Effector memory CD4-positive, alpha-beta T cell (primary cell): ENCODE results near the gene NCKAP1.

Source experiments
- DNase-seq, 3 donors: peaks; one replicate each; pipeline ENCODE4 v3.0.0-alpha.2; 2020
- H3K27ac ChIP-seq: 2 replicates; pipeline ENCODE4 v1.7.0; 2013; ENCODE audit warnings: mild to moderate bottlenecking, low read length, moderate library complexity; ENCODE audit not compliant: insufficient read depth, poor library complexity, severe bottlenecking
- H3K27me3 ChIP-seq: replicated peaks from 2 replicates; pipeline ENCODE4 v1.7.0; 2013; ENCODE audit warnings: mild to moderate bottlenecking, low read length; ENCODE audit not compliant: insufficient read depth, control insufficient read depth, poor library complexity, severe bottlenecking
- H3K36me3 ChIP-seq: 2 replicates; pipeline ENCODE4 v1.7.0; 2013; ENCODE audit warnings: mild to moderate bottlenecking, low read length, moderate library complexity; ENCODE audit not compliant: control insufficient read depth, insufficient read depth
- H3K4me1 ChIP-seq: 2 replicates; pipeline ENCODE4 v1.7.0; 2013; ENCODE audit warnings: low read length, mild to moderate bottlenecking; ENCODE audit not compliant: control insufficient read depth, insufficient read depth, poor library complexity, severe bottlenecking
- H3K4me3 ChIP-seq: 2 replicates; pipeline ENCODE4 v1.7.0; 2013; ENCODE audit warnings: low read length, low read depth, mild to moderate bottlenecking; ENCODE audit not compliant: insufficient read depth, poor library complexity, severe bottlenecking
- H3K9me3 ChIP-seq: 2 replicates; pipeline ENCODE4 v1.7.0; 2013; ENCODE audit warnings: mild to moderate bottlenecking, low read length, moderate library complexity; ENCODE audit not compliant: control insufficient read depth

Gene NCKAP1

DNA sequence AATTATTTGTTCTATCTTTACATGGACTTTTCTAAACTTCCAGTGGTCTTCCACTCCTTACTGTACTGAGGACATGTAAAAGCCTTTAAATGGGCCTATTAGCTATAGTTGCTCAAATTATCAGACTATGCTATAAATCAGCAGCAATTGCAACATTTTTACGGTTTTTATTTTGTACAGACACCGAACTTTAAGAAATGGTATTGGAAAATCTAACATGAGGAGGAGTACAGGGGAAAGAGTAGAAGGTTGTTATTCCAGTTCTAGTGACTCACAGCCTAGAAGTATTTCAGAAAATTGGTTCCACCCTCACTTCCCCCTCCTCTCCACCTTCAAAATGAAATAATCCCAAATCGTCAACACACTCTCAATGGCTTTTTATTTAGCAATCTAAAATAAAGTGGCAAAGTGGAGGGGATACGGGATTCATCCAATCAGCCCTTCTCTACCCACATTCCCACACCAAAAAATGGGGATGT, 1.1 kb downstream of the NCKAP1 start:
- Histone ChIP-seq H3K9me3 (no peaks in the 10 kb centered on the region), H3K27me3 (peaks cover 11% of the 10 kb centered on the region), H3K4me3 (peak overlapping the region; percentile 56), H3K4me1 (peaks cover 23% of the 10 kb centered on the region), H3K36me3 (no peaks in the 10 kb centered on the region), H3K27ac (no peak overlapping the region)
- DNase-seq = no peak

- H3K36me3 ChIP-seq = no peaks in the 10 kb centered on the region
- no peak overlapping the region for H3K4me3 ChIP-seq
- H3K4me1 ChIP-seq = peaks cover 23% of the 10 kb centered on the region
- no peak for DNase-seq
- no peak overlapping the region for H3K27ac ChIP-seq
- no peaks in the 10 kb centered on the region for H3K9me3 ChIP-seq
- peaks cover 6% of the 10 kb centered on the region for H3K27me3 ChIP-seq
These were observed 2.1 kb downstream of the NCKAP1 start for GRCh38 chr2:183035954-183036669.

DNA sequence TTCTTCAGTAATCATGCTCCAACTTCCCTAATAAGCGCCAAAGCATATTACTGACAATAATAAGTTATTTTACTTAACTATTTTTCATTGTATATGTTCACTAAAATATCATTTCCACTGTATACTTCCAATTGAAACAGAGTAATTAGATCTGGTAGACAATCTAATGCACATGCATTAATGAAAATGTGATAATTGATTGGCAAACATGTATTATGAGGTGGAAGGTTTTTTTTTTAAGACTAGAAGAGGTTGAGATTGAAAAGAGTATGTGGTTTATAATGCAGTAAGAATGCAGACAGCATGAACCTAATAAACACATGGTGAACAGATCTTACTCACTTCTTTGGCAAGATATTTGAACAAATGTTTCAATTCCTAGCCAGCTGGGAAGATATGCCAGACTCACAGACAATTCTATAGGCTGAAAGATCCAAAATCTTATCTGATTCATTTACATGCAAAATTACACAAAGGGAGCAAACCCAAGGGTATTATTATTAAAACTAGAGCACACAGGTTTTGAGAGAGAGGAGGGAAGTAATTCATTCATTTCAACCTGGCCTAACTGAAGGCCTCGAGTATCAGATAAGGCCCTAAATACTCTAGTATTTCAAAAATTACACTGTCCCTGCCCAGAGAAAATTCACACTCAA, 2.8 kb downstream of the NCKAP1 start:
- Histone ChIP-seq H3K9me3 (no peaks in the 10 kb centered on the region), H3K36me3 (no peaks in the 10 kb centered on the region), H3K27me3 (peaks cover 5% of the 10 kb centered on the region), H3K4me1 (peaks cover 23% of the 10 kb centered on the region), H3K27ac (no peak overlapping the region), H3K4me3 (no peak overlapping the region)
- DNase-seq = no peak

DNA sequence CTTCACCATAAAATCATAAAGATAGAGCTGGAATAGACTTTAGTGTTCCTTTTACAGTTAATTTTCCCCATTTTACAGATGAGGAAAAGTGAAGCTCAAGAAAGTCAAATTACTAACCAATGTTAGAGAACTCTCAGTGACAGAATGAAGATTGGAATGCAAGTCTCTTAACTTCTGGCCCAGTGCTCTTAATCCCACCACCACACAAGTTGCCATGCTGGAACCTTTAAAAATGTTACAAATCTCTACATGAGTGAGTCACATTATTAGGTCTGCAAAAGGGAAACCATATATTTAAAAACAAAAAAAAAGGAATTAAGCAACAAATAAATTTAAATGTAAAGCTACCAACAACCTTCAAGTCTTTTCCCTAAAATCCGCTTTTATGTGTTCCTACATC, 3.5 kb downstream of the NCKAP1 start:
- H3K27ac ChIP-seq = no peak overlapping the region
- DNase-seq = no peak
- no peaks in the 10 kb centered on the region for H3K27me3 ChIP-seq
- peaks cover 23% of the 10 kb centered on the region for H3K4me1 ChIP-seq
- H3K9me3 ChIP-seq = no peaks in the 10 kb centered on the region
- H3K36me3 ChIP-seq = no peaks in the 10 kb centered on the region
- no peak overlapping the region for H3K4me3 ChIP-seq

DNA sequence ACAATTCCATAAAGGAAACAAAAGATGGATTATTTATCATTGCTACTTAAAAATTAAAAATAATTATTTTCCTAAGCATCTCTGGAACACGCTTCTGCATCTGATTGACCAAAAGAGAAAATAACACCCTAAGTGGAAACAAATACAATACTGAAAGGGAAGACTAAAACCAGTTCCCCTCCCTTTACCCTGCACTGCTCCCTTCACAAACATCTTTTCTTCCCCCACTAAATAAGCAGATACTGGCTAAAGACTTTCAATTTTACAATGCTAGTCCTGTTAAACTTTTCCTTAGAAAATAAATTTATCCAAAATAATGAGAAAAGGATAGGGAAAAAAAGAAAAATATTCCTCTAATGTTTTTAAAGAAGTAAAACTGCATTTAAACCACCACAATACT, 4.3 kb downstream of the NCKAP1 start:
- Histone ChIP-seq H3K27ac (no peak overlapping the region), H3K4me3 (no peak overlapping the region), H3K36me3 (no peaks in the 10 kb centered on the region), H3K27me3 (no peaks in the 10 kb centered on the region), H3K9me3 (no peaks in the 10 kb centered on the region), H3K4me1 (peaks cover 21% of the 10 kb centered on the region)
- DNase-seq = no peak

DNA sequence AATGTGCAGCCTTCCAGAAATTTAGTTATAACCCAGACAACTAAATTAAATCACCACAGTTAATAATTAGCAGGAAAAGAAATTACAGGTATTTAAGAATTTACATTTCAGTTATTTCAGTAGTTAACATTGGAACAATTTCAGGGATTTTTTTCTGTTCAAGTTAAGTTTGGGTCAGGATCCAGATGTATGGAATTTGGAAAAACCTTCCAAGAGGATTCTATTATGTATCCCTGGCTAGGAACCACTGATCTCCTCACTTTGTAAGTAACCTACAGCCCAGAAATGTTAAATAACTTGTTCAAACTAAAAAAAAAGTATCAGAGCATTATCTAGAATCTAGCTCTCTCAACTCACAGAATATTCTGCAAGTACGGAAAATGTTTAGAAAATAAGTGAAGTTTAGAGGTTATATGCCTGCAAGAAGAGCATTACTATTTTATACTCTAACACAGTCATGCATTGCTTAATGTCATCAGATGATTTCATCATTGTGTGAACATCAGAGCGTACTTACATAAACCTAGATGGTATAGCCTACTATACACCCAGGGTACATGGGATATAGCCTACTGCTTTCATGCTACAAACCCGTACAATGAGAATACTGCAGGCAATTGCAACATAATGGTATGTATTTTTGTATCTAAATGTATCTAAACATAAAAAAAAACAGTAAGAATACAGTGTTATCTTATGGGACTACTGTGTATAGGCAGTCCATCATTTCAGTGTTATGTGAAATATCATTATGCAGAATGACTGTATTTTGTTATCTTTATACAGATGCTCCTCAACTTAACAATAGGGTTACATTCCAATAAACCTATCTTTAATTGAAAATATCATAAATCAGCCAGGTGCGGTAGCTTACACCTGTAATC, 6.1 kb downstream of the NCKAP1 start:
- no peak overlapping the region for H3K27ac ChIP-seq
- H3K4me3 ChIP-seq = no peak overlapping the region
- peaks cover 11% of the 10 kb centered on the region for H3K4me1 ChIP-seq
- H3K27me3 ChIP-seq = no peaks in the 10 kb centered on the region
- no peak for DNase-seq
- H3K36me3 ChIP-seq = no peaks in the 10 kb centered on the region
- H3K9me3 ChIP-seq = no peaks in the 10 kb centered on the region

GRCh38 chr2:183029219-183029618, 9.0 kb downstream of the NCKAP1 start:
- Histone ChIP-seq H3K36me3 (no peaks in the 10 kb centered on the region), H3K4me1 (no peaks in the 10 kb centered on the region), H3K27me3 (no peaks in the 10 kb centered on the region), H3K27ac (no peak overlapping the region), H3K4me3 (no peak overlapping the region), H3K9me3 (no peaks in the 10 kb centered on the region)
- no peak for DNase-seq

DNA sequence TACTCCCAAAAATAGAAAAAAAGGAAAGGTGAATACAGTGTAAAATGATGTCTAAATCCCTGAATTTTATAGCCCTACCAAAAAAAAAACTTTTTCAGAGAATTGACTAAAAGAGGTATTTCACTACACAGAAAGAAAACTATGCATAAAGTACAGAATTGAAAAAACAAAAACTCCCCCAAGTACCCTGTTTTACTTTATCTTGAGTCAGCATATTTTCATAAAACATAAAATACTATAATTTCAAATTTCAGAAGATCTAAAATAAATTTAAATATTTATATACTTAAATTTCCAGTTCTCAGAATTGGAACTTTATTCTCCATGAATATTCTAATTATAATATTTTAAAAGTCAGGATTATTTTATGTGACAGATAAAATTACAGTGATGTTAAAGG, 10.1 kb downstream of the NCKAP1 start:
- Histone ChIP-seq H3K4me3 (no peak overlapping the region), H3K4me1 (no peaks in the 10 kb centered on the region), H3K9me3 (no peaks in the 10 kb centered on the region), H3K27ac (no peak overlapping the region), H3K27me3 (no peaks in the 10 kb centered on the region), H3K36me3 (no peaks in the 10 kb centered on the region)
- DNase-seq = no peak

- Histone ChIP-seq H3K36me3 (no peaks in the 10 kb centered on the region), H3K27me3 (no peaks in the 10 kb centered on the region), H3K27ac (no peak overlapping the region), H3K9me3 (no peaks in the 10 kb centered on the region), H3K4me1 (no peaks in the 10 kb centered on the region), H3K4me3 (no peak overlapping the region)
- no peak for DNase-seq
These were observed 10.8 kb downstream of the NCKAP1 start for GRCh38 chr2:183027443-183027842.

DNA sequence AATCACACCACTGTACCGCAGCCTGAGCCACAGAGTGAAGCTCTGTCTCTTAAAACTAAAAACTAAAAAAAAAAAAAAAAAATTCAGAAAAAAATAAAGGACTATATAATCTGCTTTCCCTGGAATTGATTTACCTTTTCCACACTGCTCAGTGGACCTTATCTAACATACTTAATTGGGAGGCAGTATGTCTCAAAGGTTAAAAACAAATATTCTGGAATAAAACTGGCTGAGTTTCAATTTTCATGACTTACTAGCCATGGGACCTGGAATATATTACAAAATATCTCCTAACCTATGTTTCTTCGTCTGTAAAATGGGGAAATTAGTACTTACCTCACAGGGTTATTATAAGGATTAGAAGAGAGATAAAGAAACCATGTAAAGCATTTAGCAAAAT, 11.8 kb downstream of the NCKAP1 start:
- Histone ChIP-seq H3K4me3 (no peak overlapping the region), H3K27ac (no peak overlapping the region), H3K9me3 (no peaks in the 10 kb centered on the region), H3K4me1 (no peaks in the 10 kb centered on the region), H3K27me3 (no peaks in the 10 kb centered on the region), H3K36me3 (no peaks in the 10 kb centered on the region)
- DNase-seq = no peak
